Occipital lobe (tissue), 2 donors: ENCODE measurements around the gene CNGB1. TPM values are rescaled to one million over a fixed set of nuclear protein-coding genes. Genes with fewer than 3 reads are reported as not detected.
"Not testable (repeated sequence)": the region's sequence is repeated elsewhere in the genome, so short reads cannot be mapped to it uniquely, and the experiment has no call there.

Experiments
- DNase-seq: peaks from one replicate; lab custom pipeline; 2025; lab: John Stamatoyannopoulos, UW
- total RNA-seq: library from RNA; depleted of rRNA; stranded (reverse); fragments of >200 nt; gene quantifications from one replicate; pipeline ENCODE4 v1.2.3, GENCODE V29; 2014

Gene CNGB1
- total RNA-seq, 1 donor from 2014 or later = not detected

DNA sequence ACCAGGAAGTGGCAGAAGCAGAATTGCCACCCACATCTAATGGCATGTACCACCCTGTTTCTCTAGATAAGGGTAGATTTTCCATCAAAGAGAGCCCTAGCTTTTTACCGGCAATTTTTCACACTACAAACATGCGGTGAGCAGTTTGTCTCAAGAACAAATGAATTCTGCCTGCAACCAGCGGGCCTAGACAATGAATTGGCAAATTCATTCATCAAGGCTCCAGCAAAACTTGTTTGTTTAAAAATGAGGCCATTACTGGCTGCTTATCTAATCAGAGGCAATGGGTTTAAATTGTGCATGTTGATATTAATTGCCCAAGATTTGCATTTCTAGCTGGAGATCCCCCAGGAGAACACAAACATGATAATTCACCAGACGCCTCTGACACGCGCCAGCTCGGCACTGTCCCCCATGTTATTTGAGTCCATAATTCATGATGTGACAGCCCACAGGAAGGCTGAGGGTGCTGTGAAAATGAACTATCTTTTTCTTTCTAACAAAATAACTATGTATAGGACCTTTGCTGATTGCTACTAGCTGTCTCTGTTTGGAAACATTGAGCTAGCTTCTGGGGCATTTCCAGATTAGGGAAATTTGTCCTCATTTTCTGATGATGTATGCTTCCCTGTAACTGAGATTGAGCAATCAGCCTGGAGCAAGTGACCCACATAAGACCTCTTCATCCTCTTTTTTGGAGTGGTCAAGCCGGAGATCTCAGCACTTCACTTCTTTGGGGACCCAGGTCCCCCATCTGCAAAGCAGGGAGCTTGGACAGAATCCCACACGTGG, 80.8 kb downstream of the CNGB1 start:
- DNase-seq = no peak

DNA sequence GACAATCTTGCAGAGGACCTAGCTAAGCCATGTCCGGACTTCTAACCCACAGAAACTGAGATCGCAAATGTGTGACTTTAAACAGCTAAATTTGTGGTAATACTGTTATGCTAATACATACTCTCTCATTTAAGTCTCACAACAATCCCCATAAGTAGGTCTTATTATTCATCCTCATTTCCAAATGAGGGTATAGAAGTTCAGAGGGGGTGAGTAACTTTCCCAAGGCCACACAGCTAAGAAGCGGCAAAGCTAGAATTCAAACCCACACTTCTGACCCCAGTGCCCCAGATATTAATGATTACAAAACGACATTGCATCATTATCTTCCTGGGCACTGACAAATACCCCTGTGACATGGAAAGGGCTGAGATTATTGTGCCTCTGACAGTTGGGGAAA, 81.4 kb downstream of the CNGB1 start:
- no peak for DNase-seq

DNA sequence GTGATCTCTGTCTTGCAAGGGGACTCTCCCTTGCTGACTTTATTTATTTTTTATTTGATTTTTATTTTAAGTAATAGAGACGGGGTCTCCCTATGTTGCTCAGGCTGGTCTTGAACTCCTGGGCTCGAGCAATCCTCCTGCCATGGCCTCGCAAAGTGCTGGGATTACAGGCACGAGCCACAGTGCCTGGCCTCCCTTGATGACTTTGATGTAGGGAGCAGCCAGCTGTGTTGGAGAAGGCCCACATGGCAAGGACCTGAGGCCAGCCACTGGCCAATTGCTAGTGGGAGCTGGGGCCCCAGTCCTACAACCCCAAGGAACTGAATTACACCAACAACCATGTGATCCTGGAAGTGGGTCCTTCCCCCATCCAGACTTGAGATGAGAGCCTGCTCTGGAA, 81.8 kb downstream of the CNGB1 start:
- no peak for DNase-seq

DNA sequence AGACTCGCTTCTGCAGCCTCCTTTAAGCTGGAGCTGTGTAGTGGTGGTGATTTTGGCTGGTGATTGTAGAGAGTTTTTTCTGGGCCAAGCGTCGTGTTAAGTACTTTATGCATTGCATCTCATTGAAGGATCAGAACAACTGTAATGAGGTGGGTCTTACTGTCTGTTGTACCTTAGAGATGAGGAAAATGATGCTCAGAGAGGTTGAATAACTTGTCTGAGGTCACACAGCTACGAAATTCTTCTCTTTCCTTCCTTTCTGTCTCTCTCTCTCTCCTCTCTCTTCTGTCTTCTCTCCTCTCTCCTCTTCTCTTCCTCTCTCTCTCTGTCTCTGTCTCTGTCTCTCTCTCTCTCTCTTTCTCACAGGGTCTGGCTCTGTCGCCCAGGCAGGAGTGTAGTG, 82.8 kb downstream of the CNGB1 start:
- no peak for DNase-seq

DNA sequence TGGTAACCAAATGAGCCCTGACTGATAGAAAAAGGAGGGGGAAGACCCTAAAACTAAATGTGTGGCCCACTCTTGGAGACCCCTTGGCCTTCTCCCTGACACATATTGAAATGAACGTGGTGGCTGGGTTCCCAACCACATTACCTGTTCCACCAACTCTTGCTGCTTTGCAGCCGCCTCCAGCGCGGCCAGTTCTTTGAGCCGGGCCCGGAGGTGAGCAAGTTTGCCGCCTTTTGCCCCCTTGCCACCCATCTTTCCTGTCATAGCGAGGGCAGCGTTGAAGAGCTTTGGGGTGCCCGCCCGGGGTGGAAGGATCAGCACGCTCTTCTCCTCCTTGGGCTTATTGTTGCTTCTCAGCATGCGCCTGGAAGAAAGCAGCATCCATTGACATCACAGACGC, 83.2 kb downstream of the CNGB1 start:
- no peak for DNase-seq

DNA sequence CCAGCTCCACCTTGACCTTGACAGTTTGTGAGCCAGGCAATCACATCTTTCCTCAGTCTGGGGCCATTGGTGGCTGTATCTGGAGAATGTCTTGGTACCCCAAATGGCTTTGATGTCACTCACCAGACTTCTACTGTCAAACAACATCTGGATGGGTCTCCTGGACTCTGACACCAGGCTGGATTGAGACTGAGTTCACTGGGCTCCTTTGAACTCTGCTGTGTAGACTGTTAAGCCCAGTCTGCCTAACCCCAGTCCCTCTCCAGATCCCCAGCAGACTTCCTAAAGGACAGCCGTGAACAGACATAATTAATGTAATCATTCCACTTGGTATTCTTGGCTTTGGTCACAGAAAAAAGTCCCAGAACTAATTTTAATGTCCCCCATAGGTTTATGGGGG, 84.5 kb downstream of the CNGB1 start:
- no peak for DNase-seq

DNA sequence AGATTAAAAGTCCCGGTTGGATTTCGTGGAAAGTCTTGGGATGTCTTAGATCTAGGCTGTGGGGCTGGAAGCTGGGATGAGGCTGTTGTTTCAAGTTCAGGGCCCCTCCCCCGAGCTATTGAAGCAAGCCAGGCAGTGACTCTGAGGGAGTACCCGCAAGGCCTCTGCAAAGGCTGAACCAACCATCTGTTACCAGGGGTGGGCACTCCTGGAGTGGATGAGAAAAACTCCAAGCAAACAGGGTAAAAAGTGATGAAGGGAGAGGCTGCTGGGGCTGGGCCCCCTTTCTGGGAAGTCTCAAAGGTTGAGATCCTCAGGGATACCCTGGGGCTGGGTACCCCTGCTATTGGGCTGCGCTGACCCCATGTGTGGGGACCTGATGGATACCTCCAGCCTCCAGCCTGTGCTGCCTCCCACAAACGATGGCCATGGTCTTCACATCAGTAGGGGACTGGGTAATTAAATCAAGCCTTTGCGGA, 86.2 kb downstream of the CNGB1 start:
- DNase-seq = no peak

DNA sequence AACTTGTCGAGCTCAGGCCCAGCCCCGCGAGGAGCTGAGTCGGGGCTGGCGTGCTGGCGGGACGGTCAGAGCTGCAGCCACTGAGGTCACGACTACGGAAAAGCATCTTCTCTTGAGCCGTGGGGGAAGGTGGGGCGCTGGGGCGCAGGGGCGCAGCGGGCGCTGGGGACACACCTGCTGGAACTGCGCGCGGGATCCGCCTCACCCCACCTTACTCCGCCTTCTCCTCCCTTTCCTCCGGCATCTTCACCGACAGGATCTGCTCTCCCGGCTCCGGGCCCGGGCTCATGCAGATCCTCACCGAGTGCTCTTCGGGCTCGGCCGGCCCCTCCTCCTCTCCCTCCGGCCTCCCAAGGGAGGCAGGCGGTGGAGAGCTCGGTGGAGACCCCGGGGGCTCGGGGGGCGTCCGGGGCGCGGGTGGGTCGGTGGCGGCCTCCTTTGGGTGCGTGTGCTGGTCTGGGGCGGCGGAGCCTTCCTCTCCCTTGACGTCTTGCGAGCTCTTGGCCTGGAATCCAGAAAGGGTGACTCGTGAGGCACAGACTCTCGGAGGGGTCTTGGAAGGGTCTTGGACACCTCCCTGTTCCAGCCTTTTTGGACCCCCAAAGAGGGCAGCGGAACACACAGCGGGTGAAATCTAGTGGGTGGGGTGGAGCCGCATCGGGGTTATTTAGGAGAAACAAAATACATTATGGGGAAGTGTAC, 86.8 kb downstream of the CNGB1 start:
- no peak for DNase-seq

DNA sequence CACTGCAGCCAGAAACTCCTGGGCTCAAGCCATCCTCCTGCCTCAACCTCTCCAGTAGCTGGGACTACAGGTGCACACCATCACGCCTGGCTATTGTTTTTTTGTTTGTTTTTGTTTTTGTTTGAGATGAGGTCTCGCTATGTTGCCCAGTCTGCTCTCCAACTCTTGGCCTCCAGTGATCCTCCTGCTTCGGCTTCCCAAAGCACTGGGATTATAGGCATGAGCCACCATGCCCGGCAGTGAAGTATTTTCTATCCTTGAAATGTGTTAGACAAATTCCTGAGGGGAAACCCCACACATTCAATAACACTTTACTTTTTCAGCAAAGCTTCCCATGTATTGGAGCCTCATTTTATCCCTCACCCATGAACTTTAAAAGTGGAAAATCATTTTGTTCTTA, 87.4 kb downstream of the CNGB1 start:
- DNase-seq = no peak

DNA sequence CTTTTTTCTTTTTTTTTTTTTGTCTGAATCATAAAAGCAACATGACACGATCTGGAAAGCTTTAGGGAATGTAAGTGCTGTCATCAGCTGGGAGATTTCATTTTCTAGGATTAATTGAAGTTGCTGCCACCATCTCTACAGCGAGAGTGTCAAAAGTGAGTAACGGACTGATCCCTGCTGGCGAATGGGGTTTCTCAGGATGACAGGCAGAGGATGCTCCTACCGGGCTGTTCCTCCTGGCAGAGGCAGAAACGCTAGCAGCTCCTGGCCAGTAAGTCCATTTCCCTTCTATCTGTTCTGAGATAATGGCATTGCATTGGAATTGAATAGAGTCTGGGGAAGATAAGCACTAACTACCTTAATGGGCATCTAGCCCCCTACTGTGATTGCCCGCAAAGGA, 88.1 kb downstream of the CNGB1 start:
- no peak for DNase-seq

DNA sequence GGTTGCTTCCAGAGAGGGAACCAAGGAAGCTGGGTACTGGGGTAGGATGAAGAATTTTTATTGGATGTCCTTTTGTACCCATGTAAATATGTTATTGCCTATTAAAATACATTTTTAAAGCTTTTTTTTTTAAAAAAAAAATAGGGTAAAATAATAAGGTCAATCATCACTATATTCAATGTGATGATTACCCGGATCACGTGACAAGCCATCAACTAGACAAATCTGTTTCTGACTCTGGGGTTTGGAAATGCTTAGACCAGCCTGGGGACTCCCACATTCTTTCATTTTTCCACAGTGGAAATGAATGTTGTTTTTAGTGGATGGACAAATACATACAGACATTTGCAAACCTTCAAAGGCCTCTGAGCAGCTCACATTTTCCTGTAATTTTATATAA, 88.7 kb downstream of the CNGB1 start:
- DNase-seq = no peak

DNA sequence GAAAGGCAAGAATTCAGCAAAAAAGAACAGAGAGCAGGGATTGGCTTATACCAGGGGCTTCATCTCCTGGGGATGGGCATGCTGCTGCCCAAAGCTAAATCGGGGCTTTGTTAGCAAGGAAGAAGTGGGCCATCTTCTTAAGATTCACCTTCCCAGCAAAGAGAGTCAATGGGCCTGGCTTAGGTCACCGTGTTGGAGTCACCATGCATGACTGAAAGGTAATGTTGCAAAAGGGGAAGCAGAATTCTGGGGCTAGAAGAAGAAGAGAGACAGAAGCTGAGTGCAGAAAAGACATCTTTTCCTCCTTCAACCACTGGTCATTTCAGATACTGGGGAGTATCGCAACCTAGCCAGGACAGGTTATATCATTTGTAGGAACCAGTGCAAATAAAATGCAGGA, 92.3 kb downstream of the CNGB1 start:
- DNase-seq = no peak

DNA sequence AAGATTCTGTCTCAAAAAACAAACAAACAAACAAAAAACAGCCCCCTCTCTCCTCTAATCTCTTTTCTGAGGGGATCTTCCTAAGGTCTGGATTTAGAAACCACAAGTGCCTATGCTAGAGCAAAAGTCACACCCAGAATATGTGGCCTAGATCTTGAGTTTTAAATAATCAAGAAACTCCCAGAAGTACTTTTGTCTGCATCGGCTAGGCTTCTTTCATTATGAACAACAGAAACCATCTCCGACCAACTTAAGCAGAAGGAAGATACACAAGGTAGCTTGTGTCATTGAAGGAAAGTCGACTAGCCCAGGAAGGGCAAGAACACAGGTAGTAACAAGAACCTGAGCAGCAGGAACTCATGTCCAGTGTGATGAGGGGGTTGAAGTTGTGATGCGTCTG, 94.7 kb downstream of the CNGB1 start:
- DNase-seq = no peak

DNA sequence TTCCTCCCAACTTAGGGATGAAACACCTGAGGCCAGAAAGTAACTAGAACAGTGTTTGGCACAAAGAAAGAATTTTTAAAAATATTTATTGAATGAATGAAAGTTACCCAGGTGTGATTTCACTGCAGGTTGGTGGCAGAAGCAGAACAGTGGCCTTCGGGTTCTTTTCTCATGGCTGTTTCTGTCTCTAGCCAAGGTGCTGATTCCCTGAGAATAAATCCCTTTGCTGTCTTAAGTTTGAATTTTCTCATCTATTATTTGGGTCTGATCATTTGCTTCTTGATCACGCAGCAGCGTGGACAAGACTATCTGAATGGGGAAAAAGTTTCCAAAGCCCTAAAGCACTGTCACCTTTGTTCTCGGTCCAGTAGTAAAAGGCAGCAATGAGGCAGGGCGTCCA, 95.6 kb downstream of the CNGB1 start:
- DNase-seq = no peak

DNA sequence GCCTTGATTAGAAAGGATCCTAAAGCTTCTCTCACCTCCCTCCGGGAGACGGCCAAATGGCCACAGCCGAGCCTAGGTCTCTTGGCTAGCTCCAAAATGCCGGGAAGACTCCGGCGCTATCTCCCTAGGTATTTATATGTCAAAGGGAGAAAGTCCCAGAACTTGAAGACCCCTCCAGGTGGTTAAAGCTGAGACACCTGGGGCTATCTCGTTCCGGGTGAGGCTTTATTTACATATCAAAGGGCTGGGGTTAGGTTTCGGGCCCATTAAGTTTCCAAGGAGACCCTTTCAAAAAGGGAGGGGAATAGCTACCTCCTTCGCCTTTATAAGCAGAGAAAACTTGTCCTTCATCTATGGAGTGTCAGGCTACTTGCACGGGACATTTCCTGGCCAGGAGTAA, 97.7 kb downstream of the CNGB1 start:
- DNase-seq = no peak

DNA sequence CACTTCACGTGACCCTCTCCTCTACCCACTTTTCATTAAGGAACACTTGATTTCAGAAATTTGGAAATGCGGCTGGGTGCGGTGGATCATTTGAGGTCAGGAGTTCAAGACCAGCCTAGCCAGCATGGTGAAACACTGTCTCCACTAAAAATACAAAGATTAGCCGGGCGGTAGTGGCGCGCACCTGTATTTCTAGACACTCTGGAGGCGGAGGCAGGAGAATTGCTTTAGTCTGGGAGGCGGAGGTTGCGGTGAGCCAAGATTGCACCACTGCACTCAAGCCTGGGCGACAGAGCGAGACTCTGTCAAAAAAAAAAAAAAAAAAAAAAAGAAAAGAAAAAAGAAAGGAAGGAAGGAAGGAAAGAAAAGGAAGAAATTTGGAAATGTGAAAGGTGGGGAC, 98.2 kb downstream of the CNGB1 start:
- not testable (repeated sequence) for DNase-seq

DNA sequence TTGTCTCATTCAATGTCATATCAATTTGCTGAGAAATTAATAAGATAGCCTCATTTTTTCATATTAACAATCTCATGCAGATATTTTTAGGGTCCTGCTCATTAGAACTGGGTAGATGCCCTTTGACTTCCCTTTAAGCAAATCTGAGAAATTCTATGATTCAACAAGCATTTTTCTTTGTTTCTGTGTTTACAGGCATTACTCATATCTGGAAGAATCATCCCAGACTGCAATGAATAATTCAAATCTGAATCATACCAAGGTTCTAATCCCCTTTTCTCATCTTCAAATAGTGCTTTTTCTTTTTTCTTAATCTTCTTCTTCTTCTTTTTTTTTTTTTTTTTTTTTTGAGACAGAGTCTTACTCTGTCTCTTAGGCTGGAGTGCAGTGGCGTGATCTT, 99.5 kb downstream of the CNGB1 start:
- no peak for DNase-seq

DNA sequence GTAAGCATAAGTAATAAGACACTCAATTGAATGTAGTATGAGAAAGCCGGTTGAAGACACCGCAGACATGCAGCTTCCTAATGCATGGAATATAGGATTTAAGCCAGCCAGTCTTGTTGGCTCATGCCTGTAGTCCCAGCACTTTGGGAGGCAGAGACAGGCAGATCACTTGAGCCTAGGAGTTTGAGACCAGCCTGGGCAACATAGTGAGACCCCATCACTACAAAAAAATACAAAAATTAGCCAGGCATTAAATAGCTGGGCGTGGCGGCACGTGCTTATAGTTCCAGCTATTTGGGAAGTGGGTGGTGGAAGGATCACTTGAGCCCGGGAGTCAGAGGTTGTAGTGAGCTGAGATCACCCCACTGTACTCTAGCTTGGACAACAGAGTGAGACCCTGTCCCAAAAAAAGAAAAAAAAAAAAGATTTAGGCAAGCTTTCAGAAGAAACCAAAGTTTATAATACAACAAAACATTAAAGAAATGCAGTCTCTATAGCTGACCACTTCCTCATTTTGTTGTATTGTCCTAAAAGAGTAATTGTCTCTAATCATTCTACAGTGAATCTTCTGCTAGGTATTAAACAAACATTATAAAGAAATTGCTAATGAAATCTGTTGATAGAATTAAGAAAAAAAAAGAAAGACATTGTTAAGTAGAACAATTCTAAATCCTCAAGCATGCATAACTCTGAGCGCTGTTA, 100.0 kb downstream of the CNGB1 start:
- DNase-seq = no peak

DNA sequence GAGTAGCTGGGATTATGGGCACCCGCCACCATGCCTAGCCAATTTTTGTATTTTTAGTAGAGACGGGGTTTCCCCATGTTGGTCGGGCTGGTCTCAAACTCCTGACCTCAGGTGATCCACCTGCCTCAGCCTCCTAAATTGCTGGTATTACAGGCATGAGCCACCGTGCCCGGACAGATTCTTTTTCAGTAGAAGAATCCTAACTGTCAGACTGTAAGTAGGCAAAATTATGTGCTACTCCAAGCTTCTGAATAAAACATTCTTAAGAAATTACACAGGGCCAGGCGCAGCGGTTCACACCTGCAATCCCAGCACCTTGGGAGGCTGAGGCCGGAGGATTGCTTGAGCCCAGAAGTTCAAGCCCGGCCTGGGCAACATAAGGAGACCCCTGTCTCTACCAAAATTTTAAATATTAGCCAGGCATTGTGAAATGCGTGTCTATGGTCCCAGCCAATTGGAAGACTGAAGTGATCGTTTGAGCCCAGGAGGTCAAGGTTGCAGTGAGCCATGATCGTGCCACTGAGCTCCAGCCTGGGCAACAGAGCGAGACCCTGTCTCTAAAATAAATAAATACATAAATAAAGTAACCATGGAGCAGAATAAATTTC, 101.9 kb downstream of the CNGB1 start:
- DNase-seq = no peak

DNA sequence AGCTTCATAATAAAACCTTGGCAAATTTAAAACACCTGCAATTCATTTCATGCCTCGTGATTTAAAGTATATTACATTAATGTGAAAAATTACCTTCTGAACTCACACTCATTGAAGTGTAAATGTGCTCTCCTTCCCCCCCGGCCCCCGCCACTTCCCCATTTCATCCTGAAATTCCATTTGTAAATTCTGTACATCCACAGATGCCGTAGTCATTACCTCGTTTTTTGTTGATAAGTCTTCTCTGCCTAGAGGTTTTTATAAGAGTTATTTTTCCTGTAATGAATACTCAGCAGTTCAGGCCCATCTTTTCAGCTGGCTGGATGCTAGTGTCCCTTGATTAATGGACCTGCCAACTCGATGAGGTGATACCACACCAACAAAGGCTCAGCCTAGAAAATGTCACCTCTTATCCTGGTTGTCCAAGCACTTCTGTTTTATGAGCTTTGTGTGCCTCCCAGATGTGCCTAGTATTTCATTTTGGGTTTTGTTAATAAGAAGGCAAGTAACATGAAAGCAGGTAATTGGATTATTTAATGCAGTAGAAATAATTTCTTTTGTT, 103.8 kb downstream of the CNGB1 start:
- DNase-seq = no peak

DNA sequence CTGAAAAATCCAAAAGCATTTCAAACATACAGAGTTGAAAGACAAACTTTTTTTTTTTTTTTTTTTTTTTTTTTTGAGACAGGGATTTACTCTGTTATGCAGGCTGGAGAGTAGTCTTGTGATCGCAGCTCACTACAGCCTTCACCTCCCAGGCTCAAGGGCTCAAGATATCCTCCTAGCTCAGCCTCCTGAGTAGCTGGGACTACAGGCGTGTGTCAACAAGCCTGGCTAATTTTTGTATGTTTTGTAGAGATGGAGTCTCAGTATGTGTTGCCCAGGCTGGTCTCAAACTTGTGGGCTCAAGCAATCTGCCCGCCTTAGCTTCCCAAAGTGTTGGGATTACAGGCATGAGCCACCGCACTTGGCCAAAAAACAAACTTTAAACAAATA, 104.4 kb downstream of the CNGB1 start:
- no peak for DNase-seq
